GM23248 (cell line): Measurements from ENCODE around the gene ABLIM1.

ENCODE experiments used
- EZH2 ChIP-seq: fragments of 200-600 bp; sonication (generic); IDR thresholded peaks from 2 replicates; pipeline ENCODE4 v1.6.1; 2018; ENCODE audit warnings: antibody characterized with exemption, mild to moderate bottlenecking; ENCODE audit not compliant: insufficient read depth, poor library complexity, severe bottlenecking
- EZH2phosphoT487 ChIP-seq: fragments of 200-600 bp; sonication (generic); IDR thresholded peaks from 2 replicates; pipeline ENCODE4 v1.6.1; 2018; ENCODE audit warnings: antibody characterized with exemption, moderate library complexity, mild to moderate bottlenecking, low read depth; ENCODE audit not compliant: insufficient read depth

GRCh38 chr10:114431414-114432135 lies 226.5 kb downstream of the ABLIM1 start:
- TF ChIP-seq EZH2 (no peak), EZH2phosphoT487 (no peak)
